HL-60/S4 treated with phorbol 12-myristate 13-acetate at 8.2 ng/mL for 4 days and 3 days (cell line): ENCODE results near the gene ZBTB5.

ENCODE experiments used
- in situ Hi-C: fragments of 300-500 bp; cut with MboI; formaldehyde crosslinking; loops from 2 replicates; pipeline ENCODE4 v1.15.0; 2022; ENCODE audit warnings: low sequenced_read_pairs

Gene ZBTB5

GRCh38 chr9:37410969-37411785, 54.1 kb downstream of the ZBTB5 start:
- in situ Hi-C loops, result no loop called here

DNA sequence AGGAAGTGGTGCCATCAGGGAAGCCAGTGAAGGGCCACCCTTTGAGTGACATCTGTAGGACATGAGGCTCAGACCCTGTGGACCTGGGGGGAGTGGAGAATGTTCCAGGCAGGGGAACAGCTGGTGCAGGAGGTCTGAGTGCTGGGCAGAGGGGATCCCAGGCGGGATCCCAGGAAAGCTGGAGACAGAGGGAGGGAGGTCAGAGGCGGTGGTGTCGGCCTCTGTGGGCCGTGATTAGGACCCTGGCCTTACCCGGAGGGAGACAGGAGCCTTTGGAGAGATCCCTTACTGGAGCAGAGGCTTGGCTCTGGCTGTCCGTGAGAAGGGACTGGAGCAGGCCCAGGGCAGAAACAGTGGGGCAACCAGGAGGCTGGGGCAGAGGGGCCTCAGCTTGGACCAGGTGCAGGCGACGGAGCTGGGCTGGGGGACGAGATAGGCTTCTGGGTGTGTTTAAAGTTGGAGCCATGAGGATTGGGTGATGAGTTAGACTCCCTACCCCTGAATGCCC, 54.8 kb downstream of the ZBTB5 start:
- in situ Hi-C loops, result no loop called here

- in situ Hi-C loops, result no loop called here
Observed at GRCh38 chr9:37408933-37409710, 56.1 kb downstream of the ZBTB5 start.

- in situ Hi-C loops, result no loop called here
Observed at GRCh38 chr9:37407468-37407867, 57.8 kb downstream of the ZBTB5 start.

- in situ Hi-C loops, result no loop called here
Observed at GRCh38 chr9:37406603-37407401, 58.4 kb downstream of the ZBTB5 start.

GRCh38 chr9:37405764-37406380, 59.4 kb downstream of the ZBTB5 start:
- in situ Hi-C loops, result no loop called here

GRCh38 chr9:37405350-37405749, 59.9 kb downstream of the ZBTB5 start:
- in situ Hi-C loops, result no loop called here

DNA sequence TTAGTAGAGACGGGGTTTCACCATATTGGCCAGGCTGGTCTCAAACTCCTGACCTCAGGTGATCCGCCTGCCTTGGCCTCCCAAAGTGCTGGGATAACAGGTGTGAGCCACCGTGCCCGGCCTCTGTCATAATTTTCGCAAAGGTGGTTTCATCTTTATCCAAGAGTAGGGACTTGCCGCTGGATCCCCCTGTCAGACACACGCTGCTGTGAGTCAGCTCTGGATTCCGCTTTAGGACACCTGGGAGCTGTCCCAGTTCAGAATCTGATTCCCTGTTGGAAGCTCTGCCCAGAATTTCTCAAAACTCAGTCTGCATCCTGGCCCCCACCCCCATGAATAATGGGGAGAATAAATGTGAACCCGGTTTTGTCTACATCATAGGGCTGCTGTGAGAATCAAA, 60.7 kb downstream of the ZBTB5 start:
- in situ Hi-C loops, result no loop called here

DNA sequence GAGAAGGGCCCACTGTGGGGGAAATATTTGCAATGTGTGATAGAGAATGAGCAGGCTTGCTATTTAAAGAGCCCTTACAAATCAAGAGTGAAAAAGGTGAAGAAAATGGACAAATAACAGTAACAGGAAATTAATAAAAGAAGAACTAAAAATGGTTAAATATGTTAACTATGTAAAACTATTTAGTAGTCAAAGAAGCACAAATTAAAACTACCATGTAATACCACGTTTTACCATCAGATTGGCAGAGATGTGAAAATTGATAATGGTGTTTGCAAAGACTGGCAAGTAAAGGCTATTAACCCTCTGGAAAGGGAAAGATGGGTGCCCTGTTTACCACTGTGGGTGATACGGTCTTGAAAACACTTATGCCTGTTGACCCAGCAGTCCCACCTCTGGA, 65.9 kb downstream of the ZBTB5 start:
- in situ Hi-C loops, result loop anchor here (25.0 kb wide), 1 partner anchor 88 kb away; the partner anchor contains the start of gene POLR1E

GRCh38 chr9:37398464-37399025, 66.7 kb downstream of the ZBTB5 start:
- in situ Hi-C loops, result loop anchor here (25.0 kb wide), 1 partner anchor 89 kb away; the partner anchor contains the start of gene POLR1E

DNA sequence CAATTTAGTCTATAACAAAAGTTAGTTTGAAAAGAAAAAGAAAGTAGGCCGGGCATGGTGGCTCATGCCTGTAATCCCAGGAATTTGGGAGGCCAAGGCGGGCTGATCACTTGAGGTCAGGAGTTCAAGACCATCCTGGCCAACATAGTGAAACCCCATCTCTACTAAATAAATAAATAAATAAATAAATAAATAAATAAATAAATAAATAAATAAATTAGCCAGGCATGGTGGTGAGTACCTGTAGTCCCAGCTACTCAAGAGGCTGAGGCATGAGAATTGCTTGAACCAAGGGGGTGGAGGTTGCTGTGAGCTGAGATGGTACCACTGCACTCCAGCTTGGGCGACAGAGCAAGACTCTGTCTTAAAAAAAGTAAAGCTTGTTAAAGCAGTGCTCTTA, 67.3 kb downstream of the ZBTB5 start:
- in situ Hi-C loops, result loop anchor here (25.0 kb wide), 1 partner anchor 89 kb away; the partner anchor contains the start of gene POLR1E

DNA sequence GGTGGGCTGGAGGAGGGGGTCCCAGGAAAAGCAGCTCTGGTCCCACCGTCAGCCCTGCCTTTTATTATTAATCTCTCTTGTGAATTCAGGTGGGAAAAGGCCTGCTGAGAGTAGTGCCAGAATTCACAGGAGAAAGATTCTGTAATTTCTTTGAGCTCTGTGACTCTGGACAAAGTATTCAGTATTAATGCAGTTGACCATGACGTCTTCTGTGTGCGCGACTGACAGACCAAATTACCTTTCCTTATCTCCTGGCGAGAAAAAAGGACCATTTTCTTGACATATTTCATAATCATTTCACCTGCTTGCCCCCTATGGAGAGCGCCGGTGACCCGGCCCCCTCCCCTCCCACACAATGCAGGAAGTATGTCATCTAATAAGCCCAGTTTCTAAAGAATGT, 69.6 kb downstream of the ZBTB5 start:
- in situ Hi-C loops, result loop anchor here (25.0 kb wide), 1 partner anchor 92 kb away; the partner anchor contains the start of gene POLR1E

DNA sequence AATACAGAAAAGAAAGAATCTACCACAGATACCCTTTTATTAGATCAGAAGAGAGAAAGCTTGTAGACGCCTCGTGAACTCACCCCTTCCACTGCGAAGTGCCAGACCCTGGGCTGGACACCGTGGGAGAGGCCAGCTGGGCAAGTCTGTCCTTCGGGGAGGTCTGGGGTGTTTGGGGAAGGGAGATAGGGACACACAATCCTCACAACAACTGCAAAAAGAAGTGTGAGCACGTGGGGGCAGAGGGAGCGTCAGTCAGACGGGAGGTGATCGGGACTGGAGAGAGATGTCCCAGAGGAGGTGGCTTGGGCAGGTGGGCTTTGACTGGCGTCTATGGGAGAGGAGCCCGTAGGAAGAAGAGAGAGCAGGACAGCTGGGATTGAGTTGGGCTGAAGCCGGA, 70.0 kb downstream of the ZBTB5 start:
- in situ Hi-C loops, result loop anchor here (25.0 kb wide), 1 partner anchor 92 kb away; the partner anchor contains the start of gene POLR1E

- in situ Hi-C loops, result loop anchor here (25.0 kb wide), 1 partner anchor 95 kb away; the partner anchor contains the start of gene POLR1E
Observed at GRCh38 chr9:37392272-37392671, 73.0 kb downstream of the ZBTB5 start.

GRCh38 chr9:37390759-37391158, 74.5 kb downstream of the ZBTB5 start:
- in situ Hi-C loops, result loop anchor here (25.0 kb wide), 1 partner anchor 97 kb away; the partner anchor contains the start of gene POLR1E
